HG03045 (cell line): ENCODE measurements around the gene MAP3K5.
"Not testable (repeated sequence)": the region's sequence is repeated elsewhere in the genome, so short reads cannot be mapped to it uniquely, and the experiment has no call there.

ENCODE experiments used
- ATAC-seq: cut with Tn5 transposase; IDR thresholded peaks from one replicate; pipeline ENCODE4 v1.9.1; 2021; ENCODE audit warnings: mild to moderate bottlenecking, moderate library complexity; ENCODE audit not compliant: unreplicated experiment

MAP3K5 gene

GRCh38 chr6:136795386-136795785, 3.1 kb upstream of the MAP3K5 start:
- ATAC-seq = no peak

- ATAC-seq = no peak
Observed at GRCh38 chr6:136793363-136793762, 1.1 kb upstream of the MAP3K5 start.

GRCh38 chr6:136792095-136792409, 225 bp downstream of the MAP3K5 start:
- ATAC-seq = no peak

GRCh38 chr6:136791296-136792094, 782 bp downstream of the MAP3K5 start:
- ATAC-seq = peak; percentile 34

- no peak for ATAC-seq
Observed at GRCh38 chr6:136790411-136791295, 1.6 kb downstream of the MAP3K5 start.

GRCh38 chr6:136789440-136789839, 2.8 kb downstream of the MAP3K5 start:
- ATAC-seq = not testable (repeated sequence)

- ATAC-seq = no peak
Observed at GRCh38 chr6:136788069-136788902, 4.0 kb downstream of the MAP3K5 start.

- ATAC-seq = no peak
Observed at GRCh38 chr6:136787726-136788068, 4.6 kb downstream of the MAP3K5 start.

GRCh38 chr6:136786658-136787057, 5.6 kb downstream of the MAP3K5 start:
- ATAC-seq = no peak

GRCh38 chr6:136784910-136785746, 7.1 kb downstream of the MAP3K5 start:
- ATAC-seq = no peak

- no peak for ATAC-seq
Observed at GRCh38 chr6:136784271-136784664, 8.0 kb downstream of the MAP3K5 start.

- ATAC-seq = peak; percentile 47
Observed at GRCh38 chr6:136783495-136784270, 8.6 kb downstream of the MAP3K5 start.

- no peak for ATAC-seq
Observed at GRCh38 chr6:136783021-136783420, 9.3 kb downstream of the MAP3K5 start.

GRCh38 chr6:136782021-136782770, 10.1 kb downstream of the MAP3K5 start:
- ATAC-seq = no peak

- no peak for ATAC-seq
Observed at GRCh38 chr6:136780972-136781371, 11.3 kb downstream of the MAP3K5 start.

GRCh38 chr6:136779682-136780081, 12.6 kb downstream of the MAP3K5 start:
- no peak for ATAC-seq

GRCh38 chr6:136777651-136778050, 14.6 kb downstream of the MAP3K5 start:
- ATAC-seq = no peak

- ATAC-seq = no peak
Observed at GRCh38 chr6:136775548-136775947, 16.7 kb downstream of the MAP3K5 start.

- no peak for ATAC-seq
Observed at GRCh38 chr6:136775081-136775480, 17.2 kb downstream of the MAP3K5 start.
